Stimulated activated CD4-positive, alpha-beta T cell treated with anti-CD3 and anti-CD28 coated beads, Interleukin-1b, Interleukin-23, amount 100 ng/mL, for 48 hours (primary cell): ENCODE measurements around the gene TMC6.
"Not testable (repeated sequence)": the region's sequence is repeated elsewhere in the genome, so short reads cannot be mapped to it uniquely, and the experiment has no call there.

ENCODE experiments used
- DNase-seq: peaks from one replicate; pipeline ENCODE4 v3.0.0-alpha.2; 2020

The TMC6 gene

DNA sequence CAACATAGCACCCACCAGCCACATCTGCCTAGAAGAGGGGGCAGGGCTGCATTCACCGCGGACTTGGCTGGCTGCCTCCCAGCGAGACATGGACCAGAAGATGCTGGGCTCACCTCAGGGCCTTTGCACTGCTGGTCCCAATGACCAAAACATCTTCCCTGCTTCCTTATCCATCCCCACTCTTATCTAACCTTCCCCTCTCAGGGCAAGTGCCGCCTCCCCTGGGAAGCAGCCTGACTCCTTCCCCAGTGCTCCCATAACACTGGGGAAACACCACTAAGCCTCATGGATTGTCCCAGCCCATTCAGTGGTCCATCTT is 5.7 kb downstream of the TMC6 start:
- no peak for DNase-seq

DNA sequence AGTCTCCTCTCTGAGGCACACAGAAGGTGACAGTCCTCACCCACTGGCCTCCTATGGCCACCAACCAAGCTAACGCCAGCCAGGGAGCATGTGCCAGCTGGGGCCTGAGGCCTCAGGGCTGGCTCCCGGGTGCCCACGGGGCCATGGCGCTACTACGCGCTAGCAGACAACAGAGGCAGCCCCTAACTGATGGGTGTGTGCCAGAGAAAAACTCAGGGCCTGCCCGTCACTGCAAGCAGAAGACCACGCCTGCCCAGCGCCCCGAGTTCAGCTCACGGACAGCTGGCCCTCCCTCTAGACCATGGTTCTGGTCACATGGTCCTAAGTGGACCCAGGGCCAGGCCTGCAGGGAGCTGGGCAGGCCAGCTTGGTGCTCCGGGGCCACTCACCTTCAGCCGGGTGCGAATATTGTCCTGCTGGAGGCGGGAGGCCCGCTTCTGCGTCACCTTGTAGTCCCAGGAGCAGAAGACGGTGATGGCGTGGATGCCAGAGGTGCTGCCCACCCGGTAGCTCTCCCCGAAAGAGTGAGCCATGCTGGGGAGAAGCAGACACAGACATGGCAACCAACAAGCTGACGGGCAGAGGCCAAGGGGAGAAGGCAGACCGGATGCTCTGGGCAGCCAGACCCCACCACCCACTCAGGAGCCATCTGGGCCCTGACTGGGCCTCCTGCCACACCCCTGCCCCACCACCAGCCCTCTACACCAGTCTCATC is 6.2 kb downstream of the TMC6 start:
- DNase-seq = no peak

DNA sequence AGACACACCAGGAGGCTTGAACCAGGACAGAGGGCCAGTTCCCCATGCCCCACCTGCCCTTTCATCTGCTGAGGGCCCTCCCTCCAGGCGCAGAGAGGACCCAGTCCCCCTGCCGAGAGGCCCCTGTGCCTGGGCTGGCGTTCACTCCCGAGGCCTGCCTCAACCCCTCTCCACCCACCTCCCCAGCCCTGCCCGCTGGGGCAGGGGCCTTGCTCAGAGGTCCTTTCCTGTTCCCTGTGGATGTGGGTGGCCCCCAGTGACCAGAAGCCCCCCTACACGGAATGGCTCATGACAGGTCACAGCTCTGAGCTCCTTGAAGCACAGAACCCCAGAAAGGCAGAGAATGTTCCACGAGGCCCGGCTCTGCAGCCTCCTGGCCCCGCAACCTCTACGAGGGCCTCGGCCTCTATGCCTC is 6.7 kb downstream of the TMC6 start:
- no peak for DNase-seq

- DNase-seq = no peak
Observed at GRCh38 chr17:78120971-78121800, 7.4 kb downstream of the TMC6 start.

DNA sequence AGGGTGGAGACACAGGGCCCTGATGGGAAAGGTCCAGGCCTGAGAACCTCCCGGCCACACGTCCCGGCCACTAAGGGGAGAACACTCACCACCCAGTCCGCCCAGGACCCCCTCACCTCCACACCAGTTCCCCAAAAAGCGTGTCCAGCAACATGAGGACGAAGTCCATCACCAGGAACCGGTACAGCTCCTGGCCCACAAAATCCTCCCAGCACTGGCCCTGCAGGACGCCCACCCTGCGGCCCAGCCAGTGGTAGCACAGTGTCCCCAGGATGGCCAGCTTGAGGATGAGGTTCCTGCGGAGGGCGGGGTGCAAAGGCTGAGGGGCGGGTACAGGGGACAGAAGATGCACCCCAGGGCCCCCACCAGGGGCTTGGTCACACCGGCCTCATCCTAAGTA is 8.0 kb downstream of the TMC6 start:
- no peak for DNase-seq

GRCh38 chr17:78118801-78119241 is 9.7 kb downstream of the TMC6 start:
- DNase-seq = no peak

GRCh38 chr17:78117027-78117981 is 11.3 kb downstream of the TMC6 start:
- DNase-seq = no peak

DNA sequence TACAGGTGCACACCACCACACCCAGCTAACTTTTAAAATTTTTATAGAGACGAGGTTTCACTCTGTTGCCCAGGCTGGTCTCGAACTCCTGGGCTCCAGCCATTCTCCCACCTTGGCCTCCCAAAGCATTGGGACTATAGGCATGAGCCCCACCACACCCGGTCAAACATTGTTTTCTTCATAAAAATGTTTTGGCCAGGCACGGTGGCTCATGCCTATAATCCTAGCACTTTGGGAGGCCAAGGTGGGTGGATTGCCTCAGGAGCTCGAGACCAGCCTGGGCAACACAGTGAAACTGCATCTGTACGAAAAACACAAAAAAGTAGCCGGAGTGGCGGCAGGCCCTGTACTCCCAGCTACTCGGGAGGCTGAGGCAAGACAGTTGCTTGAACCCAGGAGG is 12.1 kb downstream of the TMC6 start:
- DNase-seq = no peak

GRCh38 chr17:78115803-78116202 is 12.8 kb downstream of the TMC6 start:
- not testable (repeated sequence) for DNase-seq

GRCh38 chr17:78114831-78115723 is 13.5 kb downstream of the TMC6 start:
- no peak for DNase-seq

DNA sequence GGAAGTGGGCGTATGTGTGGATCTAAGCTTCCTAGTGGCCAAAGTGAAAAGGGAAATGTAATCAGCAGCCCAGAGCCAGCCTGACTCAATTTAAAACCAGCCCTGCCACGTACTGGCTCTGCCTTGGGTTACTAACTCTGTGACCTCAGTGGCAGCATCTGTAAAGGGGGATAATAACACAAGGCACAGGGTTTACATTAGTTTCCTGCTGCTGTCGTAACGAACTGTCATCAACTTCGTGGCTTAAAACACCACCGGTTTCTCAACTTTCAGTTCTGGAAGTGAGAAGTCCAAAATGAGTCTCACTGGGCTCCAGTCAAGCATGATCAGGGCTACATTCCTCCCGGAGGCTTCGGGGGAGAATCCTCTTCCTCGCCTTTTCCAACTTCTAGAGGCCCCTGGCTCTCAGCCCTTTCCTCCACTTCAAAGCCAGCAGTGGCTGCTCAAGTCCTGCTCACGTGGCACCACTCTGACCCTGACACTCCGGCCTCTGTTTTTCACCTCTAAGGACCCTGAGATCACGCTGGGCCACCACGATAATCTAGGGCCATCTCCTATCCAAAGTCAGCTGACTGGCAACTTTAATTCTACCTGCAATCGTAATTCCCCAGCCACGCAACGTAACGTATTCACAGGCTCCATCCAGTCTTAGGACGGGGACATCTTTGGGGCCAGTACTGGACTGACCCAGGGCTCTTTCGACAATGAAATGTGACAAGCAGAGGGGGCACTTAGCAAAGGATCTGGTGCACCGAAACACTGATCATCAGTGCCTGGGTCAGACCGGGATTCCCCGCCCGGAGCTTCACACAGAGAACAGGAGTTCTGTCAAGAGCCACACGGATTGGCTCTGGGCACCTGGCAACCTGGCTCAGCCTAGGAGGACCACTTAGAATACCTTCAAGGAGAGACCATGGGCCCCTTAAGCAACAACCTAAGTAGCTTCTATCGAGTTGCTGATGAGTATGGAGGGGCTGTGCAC is 14.5 kb downstream of the TMC6 start:
- DNase-seq = peak; percentile 64

- peak; percentile 76 for DNase-seq
Observed at GRCh38 chr17:78112518-78113471, 15.8 kb downstream of the TMC6 start.

GRCh38 chr17:78111727-78112517 is 16.6 kb downstream of the TMC6 start:
- DNase-seq = no peak

GRCh38 chr17:78111016-78111726 is 17.4 kb downstream of the TMC6 start:
- DNase-seq = no peak

DNA sequence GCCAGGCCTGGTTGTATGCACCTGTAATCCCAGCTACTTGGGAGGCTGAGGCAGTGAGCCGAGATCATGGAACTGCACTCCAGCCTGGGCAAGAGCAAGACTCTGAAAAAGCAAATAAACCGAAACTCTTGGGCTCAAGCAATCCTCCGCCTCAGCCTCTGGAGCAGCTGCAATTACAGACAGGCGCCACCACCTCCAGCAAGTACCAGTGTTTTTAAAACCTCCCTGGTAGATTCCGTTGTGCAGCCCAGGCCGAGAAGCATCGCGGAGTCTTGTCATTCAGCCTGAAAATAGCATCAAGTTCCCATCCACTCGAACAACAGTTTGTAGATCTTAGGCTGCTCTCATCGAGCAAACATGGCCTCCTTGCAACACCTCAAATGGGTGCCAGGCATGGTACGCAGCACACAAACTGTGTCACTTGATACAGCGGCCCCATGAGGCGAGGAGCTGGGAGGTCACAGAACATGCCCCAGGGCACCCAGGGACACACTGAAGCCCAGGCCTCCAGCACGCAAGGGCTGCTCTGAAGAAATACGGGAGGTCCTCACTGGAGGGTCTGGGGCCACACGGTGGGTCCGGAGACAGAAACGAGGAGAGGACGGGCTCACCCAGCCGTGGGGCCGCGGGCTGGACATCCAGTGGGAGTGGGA is 18.1 kb downstream of the TMC6 start:
- DNase-seq = no peak

- DNase-seq = no peak
Observed at GRCh38 chr17:78109489-78109761, 19.1 kb downstream of the TMC6 start.

DNA sequence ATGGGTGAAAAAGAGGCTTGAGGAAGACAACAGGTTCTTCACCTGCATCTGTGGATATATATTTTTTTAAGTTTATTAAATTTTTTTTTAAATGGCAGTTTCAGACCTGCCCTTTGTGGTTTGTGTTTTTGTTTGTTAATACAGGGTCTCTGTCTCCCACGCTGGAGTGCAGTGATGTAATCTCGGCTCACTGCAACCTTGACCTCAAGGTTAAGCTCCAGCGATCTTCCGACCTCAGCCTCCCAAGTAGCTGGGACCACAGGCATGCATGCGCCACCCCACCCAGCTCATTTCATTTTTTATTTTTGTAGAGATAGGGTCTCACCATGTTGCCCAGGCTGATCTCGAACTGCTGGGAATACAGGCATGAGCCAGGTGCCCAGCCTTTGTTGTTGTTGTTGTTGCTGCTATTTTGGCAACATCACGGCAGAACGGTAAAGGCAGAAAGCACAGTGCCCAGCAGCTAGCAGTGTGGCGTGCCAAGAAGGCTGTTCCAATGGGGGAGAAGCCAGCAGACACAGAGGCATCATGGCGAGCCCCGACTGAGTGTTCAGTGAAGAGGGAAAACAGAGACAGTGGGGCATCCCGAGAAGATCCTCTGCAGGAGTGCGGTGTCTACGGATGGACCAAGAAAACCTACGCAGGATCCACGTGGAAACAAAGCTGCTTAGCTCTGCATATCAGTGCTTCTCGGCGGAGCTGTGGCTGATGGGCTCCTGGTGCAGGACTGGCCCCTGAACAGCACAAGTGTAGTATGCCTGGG is 19.6 kb downstream of the TMC6 start:
- DNase-seq = no peak
